Fibroblast of mammary gland (primary cell): ENCODE results near the gene ADCY9.
"Not testable (repeated sequence)": the region's sequence is repeated elsewhere in the genome, so short reads cannot be mapped to it uniquely, and the experiment has no call there.

Source experiments
- DNase-seq: peaks from one replicate; pipeline ENCODE4 v3.0.0-alpha.2; 2010; ENCODE audit warnings: low read depth
- H3K4me3 ChIP-seq: 2 replicates; pipeline ENCODE4 v1.5.1; 2011; ENCODE audit warnings: low read depth, mild to moderate bottlenecking, low read length, moderate library complexity; ENCODE audit not compliant: control insufficient read depth
- TF ChIP-seq, protein P1 (sequence below): conservative IDR thresholded peaks from 2 replicates; pipeline ENCODE4 v1.5.1; 2011; ENCODE audit warnings: low read depth, low read length, inconsistent platforms; ENCODE audit not compliant: control insufficient read depth, insufficient read depth

The ADCY9 gene

GRCh38 chr16:3964686-3965290 is 151.5 kb downstream of the ADCY9 start:
- no peak for DNase-seq
- TF ChIP-seq, protein P1, sequence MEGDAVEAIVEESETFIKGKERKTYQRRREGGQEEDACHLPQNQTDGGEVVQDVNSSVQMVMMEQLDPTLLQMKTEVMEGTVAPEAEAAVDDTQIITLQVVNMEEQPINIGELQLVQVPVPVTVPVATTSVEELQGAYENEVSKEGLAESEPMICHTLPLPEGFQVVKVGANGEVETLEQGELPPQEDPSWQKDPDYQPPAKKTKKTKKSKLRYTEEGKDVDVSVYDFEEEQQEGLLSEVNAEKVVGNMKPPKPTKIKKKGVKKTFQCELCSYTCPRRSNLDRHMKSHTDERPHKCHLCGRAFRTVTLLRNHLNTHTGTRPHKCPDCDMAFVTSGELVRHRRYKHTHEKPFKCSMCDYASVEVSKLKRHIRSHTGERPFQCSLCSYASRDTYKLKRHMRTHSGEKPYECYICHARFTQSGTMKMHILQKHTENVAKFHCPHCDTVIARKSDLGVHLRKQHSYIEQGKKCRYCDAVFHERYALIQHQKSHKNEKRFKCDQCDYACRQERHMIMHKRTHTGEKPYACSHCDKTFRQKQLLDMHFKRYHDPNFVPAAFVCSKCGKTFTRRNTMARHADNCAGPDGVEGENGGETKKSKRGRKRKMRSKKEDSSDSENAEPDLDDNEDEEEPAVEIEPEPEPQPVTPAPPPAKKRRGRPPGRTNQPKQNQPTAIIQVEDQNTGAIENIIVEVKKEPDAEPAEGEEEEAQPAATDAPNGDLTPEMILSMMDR, result no peak
- no peak overlapping the region for H3K4me3 ChIP-seq

GRCh38 chr16:3963886-3964685 is 152.2 kb downstream of the ADCY9 start:
- no peak for DNase-seq
- TF ChIP-seq, protein P1, result no peak
- H3K4me3 ChIP-seq, result no peak overlapping the region

GRCh38 chr16:3963203-3963602 is 153.0 kb downstream of the ADCY9 start:
- no peak for DNase-seq
- no peak overlapping the region for H3K4me3 ChIP-seq
- TF ChIP-seq, protein P1, result no peak

DNA sequence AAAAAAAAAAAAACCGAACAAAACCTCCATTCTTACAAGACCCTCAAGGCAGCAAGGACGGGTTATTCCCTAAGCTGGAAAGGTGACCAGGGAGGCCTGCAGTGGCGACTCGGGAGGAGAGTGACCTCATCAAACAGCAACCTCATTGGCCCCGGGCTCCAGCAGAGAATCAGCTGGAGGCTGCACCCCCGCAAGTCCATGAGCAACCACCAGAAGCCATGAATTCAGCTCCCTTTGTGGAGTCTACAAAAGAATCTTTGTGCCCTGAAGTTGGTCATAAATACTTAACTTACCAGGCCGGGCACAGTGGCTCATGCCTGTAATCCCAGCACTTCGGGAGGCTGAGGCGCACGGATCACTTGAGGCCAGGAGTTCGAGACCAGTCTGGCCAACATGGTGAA is 154.8 kb downstream of the ADCY9 start:
- TF ChIP-seq, protein P1, result no peak
- DNase-seq, result peak; percentile 57
- no peak overlapping the region for H3K4me3 ChIP-seq

GRCh38 chr16:3959926-3960590 is 156.2 kb downstream of the ADCY9 start:
- DNase-seq, result not testable (repeated sequence)
- peak overlapping the region; percentile 44 for H3K4me3 ChIP-seq

DNA sequence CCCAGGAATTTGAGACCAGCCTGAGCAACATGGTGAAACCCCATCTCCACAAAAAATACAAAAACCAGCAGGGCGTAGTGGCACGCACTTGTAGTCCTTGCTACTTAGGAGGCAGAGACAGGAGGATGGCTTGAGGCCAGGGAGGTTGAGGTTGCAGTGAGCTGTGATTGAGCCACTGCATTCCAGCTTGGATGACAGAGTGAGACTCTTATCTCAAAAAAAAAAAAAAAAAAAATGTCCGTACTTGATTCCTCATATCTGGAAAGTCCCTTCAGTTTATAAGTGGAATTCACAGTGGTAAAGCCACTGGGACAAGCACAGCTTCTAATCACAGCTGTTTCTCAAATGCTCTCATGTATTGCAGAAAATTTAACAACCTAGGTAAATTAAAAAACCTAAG is 157.1 kb downstream of the ADCY9 start:
- DNase-seq, result no peak
- TF ChIP-seq, protein P1, result no peak
- H3K4me3 ChIP-seq, result no peak overlapping the region
